Embryonic facial prominence (tissue), 1 donor: ENCODE measurements around the gene SCP2.

Source experiments
- DNase-seq: peaks from one replicate; pipeline ENCODE4 v3.0.0-alpha.2; 2016; ENCODE audit errors: extremely low spot score

SCP2 gene

DNA sequence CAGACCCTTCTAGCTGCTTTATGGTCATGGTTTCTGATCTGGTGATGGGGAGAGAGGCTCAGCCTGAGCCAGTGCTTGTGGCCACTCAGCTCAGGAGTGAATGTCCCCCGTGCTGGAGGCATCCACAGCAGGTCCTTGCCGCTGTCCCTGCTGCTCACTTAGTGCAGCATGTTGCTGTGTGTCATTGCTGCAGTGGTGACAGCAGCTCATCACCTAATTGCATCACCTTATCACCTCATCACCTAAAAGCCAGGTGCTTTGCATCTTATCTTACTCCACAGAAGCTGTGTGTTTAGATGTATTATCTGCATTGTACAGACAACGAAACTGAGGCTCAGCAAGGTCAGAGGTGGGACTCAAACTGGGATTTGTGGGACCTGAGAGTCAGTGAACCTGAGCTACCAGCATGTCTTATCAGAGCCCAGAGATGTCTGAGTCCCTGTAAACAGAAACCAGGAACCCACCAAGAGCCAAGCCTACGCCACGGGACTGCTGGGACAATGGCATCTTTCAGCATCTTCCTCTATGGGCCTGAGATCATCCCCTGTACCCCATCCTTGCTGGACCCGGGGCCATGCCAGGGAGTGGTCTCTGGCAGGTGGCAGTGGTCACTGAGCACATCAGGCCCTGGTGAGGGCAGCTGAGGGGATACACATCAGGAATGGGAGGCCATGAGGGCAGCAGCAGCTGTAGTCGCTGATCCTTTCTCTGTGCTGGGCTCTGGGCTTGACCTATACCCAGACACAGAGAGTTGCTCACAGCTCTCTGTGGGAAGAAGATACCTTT is 141.4 kb downstream of the SCP2 start:
- DNase-seq: no peak

DNA sequence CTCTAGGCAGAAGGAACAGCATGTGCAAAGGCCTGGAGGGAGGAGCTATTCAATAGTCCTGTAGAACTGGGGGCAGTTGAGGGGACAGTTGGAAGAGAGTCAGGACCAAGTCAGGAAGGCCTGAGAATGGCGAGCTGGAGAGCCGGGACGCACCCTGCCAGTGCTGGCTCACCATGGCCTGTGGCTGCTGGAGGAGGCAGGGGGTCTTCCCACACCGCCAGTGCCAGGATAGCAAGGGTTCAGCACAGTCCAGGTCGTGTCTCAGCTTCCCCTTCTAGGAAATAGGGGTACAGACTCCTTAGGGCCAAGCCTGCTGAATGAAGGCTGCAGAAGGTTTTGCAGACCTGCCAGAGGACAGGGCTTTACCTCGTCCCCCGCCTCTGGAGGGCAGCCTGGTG is 142.2 kb downstream of the SCP2 start:
- no peak for DNase-seq

DNA sequence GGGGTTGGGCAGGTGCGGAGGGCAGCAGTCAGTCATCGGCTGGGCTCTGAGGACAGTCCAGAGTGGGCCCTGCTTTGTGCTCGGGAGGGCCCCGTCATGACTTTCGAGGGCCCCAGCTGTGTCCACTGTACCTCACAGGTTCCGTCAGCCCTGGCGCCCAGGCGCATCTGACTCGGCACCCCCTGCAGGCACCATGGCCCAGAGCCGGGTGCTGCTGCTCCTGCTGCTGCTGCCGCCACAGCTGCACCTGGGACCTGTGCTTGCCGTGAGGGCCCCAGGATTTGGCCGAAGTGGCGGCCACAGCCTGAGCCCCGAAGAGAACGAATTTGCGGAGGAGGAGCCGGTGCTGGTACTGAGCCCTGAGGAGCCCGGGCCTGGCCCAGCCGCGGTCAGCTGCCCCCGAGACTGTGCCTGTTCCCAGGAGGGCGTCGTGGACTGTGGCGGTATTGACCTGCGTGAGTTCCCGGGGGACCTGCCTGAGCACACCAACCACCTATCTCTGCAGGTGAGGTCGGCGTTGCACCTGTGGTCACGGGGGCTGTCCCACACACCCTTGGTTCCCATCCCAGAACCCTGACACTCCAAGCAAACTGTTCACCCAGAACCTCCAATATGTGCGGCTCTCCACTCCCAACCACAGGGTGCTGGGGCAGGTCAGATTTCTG is 142.7 kb downstream of the SCP2 start:
- no peak for DNase-seq

DNA sequence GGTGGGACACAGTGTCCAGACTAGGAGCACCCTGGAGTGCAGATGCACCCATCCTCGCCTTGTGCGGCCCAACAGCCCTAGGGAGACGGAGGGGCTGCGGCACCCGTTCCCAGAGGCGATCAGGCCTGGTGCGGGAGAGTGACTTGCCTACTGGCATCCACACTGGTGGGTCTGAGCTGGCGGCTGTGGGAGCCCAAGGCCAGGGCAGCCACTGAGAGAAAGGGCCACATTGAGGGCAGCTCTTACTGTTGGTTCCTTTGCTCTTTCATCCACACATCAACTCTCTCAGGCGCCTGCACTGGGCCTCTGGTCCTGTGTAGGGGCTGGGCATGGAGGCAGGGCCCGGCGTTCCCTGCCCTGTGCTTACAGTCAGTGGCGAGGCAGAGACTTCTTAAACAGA is 143.5 kb downstream of the SCP2 start:
- no peak for DNase-seq

DNA sequence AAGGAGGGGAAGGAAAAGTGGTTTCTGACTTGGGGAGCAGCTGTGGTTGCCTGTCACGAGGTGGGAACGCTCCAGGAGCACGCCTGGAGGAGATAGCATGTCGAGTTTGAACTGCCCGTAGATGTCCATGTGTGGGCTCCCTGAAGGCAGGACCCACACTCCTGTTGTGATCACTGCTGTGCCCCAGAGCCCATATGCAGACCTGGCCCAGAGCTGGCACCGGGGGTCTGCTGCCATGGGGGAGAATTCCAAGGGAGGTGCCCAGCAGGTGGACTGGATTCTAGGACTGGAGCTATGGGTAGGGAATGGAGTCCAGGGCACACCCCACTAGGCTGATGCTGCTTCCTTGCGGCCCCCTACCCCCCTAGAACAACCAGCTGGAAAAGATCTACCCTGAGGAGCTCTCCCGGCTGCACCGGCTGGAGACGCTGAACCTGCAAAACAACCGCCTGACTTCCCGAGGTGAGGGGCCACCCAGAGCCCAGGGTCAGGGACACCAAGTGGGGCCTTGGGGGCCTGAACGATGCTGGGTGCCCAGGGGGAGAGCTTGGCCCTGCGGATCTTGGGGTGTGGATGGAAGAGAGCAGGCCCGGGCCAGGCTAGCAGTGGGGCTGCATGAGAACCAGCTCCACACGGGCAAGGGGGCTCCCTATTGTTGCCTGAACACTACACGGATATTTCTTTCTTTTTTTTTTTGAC is 144.2 kb downstream of the SCP2 start:
- DNase-seq: no peak

DNA sequence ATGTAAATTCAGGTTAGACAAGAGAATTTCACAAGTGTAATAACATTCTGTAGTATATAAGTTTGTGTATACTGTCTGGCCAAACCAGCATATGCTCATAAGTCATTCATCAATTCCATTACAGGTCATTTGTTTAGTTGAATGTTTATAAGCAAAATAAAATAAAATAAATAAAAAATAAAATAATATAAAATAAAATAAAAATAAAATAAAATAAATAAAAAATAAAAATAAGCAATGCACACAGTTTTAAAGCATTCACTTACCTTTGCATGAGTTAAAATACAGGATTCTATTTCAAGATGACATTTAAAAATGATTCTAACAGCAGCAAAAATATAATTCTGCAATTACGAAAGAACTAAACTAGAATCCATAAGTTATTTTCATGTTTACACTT is 144.8 kb downstream of the SCP2 start:
- DNase-seq: no peak

DNA sequence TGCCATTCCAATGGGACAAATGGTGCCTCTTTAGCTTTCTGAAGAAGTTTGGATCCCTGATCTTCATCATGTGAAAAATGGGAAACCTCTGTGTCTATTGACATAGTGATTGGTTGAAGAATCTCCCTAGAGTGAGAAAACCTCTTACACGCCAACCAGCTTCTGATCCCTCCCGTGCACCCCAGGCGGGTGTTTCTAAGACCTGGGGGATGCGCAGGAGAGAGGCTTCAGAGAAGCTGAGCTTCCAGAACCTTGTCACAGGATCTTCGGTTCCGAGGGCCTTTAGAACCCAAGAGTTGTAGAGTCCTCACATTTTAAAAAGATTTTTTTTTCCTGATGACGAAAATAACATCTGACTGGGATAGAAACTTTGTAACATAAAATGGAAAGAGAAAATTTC is 146.2 kb downstream of the SCP2 start:
- no peak for DNase-seq

DNA sequence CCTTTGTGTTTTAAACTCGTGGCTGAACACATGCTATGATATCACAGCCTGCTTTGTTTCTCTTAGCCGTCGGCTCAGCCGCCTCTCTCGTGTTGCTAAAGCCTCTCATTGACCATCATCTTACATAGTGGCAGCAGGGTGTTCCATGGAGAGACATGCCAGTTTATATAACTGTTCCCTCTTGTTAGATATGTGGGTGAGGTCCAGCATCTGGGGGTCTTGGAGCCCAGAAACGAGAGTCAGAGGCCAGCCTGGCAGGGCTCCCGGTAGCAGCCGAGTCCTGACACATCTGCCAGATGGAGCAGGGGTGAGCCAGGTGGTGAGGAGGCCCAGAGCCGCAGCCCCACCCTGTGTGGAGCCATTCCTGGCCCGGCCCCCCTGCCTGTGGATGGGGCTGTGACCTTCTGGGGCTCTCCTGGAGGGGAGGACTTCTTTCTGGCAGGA is 146.8 kb downstream of the SCP2 start:
- DNase-seq: no peak

DNA sequence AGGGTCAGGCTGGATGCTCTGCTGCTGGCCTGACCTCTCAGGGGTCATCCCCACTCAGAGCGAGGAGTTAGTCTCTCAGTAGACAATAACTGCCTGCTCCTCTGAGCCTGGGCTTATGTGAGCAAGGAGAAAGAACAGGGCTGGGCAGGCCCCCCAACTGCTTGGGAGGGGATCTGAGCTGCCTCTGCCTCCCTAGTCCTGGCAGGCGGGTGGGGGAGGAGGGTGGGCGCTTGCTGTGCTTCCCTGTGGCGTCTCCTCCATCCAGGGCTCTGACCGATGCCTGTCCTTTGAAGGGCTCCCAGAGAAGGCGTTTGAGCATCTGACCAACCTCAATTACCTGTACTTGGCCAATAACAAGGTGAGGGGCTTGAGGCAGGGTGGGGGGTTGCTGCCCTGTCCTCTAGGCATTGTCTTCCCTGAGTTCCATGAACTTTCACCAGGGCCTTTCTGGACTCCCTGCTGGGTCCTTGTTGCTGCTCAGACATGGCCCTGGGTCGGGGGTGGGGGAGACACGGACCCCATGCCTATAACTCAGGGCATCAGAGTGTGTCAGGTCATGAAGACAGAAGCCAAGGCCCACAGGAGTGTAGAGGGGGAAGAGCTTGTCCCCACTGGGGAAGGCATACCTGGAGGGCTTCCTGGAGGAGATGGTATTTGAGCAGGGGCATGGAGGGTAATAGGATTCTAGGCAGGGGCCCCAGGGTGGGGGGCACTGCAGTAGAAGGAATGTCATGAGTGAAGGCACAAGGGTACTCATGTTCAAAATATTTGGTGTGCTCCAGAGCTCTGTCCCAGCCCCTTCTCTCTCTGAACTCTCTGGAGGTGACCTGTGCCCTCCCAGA is 147.5 kb downstream of the SCP2 start:
- no peak for DNase-seq

DNA sequence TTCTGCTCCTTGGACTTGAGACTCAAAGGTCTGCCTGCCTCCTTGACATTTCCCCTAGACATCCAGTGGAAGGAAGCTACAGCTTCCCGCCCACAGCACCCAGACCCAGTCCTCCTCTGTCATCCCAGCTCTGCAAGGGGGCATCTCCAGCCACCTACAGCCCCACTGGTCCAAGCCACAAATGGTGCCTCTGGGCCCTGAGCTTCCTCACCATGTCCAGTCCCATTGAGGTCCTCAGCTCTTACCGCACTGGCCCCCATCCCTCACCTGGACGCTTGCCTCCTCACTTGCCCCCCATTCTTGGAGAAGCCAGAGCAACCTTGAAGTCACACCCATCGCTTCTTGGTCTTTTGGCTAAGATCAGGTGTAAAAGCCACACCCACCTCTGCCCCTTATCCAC is 148.1 kb downstream of the SCP2 start:
- no peak for DNase-seq

DNA sequence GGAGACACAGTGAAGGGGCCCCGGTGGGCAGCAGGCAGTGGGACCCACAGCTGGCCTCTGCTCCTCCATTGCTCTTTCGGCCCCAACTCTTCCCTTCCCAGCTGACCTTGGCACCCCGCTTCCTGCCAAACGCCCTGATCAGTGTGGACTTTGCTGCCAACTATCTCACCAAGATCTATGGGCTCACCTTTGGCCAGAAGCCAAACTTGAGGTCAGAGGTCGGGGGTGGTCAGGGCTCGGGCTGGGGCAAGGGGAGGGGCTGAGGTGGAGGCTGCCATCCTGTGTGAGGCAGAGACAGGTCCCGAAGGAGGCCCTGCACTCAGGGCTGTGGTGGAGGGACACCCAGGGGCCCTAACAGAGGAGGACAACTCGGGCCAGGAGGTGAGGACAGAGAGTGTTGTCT is 148.7 kb downstream of the SCP2 start:
- DNase-seq: no peak

DNA sequence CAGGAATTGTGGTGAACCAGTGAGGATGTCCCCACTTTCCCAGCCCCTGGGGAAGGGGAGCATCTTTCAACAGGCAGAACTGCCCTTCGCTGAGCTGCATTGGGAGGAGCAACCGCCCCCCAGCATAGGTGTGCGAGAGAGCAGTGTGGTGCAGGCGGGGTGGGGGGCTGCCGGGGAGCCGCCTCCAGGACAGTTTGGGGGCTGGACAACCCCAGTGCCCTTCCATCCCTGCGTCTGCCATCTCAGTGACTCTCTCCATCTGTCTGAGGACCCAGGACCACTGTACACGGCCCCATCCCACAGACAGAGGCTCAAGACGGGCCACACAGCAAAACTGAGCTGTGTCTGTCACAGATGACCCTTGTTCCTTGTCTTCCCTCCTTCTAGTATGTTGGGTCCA is 149.1 kb downstream of the SCP2 start:
- DNase-seq: no peak

DNA sequence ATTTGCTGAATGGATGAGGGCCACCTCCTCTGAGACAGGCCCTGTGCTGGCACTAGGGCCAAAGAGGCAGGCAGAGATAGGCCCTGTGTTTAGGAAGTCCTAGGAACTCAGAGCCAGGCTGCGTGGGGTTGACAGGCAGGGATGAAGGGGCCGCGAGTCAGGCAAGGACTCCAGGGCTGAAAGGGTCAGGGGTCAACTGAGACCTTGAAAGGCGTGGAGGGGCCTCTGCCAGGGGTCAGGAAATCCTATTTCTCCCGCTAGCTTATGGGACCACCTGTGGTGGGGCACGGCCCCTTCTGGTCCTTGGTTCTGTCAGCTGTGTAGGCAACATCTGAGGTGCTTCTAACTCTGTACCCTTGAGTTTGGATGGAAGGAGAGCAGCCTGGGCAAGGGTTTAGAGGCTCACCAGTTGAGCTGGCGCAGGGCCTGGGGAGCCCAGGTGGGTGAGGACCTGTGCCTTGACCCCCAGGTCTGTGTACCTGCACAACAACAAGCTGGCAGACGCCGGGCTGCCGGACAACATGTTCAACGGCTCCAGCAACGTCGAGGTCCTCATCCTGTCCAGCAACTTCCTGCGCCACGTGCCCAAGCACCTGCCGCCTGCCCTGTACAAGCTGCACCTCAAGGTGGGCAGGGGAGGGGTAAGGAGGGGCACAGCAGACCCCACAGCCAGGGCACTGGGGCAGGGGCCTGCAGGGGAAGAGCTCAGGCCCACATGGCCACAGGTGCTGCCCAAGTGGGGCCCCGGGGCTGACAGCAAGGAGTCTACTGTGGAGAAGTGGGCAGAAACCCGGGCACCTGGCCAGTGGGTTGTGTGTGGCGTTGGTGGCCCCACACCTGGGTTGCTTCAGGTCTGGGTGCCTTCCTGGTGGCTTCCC is 149.9 kb downstream of the SCP2 start:
- DNase-seq: no peak

DNA sequence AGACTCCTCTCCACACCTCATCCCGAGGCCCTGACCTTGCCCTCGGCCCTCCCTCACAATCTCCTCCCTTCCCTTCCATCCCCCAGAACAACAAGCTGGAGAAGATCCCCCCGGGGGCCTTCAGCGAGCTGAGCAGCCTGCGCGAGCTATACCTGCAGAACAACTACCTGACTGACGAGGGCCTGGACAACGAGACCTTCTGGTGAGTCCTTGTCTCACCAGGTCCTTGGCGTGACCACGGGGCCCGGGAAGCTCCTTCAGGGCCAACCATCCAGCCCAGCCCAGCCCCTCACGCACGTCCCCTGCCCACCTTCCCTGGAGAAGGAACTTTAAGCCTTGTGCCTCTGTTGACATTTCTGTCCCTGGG is 150.5 kb downstream of the SCP2 start:
- DNase-seq: no peak

DNA sequence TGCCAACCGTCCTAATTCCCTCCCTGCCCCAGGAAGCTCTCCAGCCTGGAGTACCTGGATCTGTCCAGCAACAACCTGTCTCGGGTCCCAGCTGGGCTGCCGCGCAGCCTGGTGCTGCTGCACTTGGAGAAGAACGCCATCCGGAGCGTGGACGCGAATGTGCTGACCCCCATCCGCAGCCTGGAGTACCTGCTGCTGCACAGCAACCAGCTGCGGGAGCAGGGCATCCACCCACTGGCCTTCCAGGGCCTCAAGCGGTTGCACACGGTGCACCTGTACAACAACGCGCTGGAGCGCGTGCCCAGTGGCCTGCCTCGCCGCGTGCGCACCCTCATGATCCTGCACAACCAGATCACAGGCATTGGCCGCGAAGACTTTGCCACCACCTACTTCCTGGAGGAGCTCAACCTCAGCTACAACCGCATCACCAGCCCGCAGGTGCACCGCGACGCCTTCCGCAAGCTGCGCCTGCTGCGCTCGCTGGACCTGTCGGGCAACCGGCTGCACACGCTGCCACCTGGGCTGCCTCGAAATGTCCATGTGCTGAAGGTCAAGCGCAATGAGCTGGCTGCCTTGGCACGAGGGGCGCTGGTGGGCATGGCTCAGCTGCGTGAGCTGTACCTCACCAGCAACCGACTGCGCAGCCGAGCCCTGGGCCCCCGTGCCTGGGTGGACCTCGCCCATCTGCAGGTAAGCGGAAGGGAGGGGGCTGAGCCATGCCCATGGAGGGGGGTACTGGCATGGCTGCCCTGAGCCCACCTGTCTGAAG is 151.4 kb downstream of the SCP2 start:
- DNase-seq: no peak

DNA sequence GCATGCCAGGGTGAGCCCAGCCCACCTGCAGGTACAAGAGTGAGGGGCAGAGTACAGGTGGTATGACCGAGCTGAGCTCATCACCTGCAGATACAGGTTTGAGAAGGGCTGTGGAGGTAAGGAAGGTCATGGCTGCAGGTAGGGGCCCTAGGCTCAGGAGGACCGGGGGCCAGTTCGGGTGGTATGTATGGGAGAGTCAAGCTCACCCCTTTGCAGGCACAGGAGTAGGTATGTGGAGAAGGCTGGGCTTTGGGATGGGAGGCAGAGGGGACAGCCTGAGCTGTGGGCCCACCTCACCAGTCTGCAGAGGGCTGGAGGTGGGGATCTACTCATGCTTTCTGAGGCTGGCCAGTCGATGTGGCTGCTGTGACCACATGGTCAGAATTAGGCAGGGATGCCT is 152.2 kb downstream of the SCP2 start:
- DNase-seq: no peak

DNA sequence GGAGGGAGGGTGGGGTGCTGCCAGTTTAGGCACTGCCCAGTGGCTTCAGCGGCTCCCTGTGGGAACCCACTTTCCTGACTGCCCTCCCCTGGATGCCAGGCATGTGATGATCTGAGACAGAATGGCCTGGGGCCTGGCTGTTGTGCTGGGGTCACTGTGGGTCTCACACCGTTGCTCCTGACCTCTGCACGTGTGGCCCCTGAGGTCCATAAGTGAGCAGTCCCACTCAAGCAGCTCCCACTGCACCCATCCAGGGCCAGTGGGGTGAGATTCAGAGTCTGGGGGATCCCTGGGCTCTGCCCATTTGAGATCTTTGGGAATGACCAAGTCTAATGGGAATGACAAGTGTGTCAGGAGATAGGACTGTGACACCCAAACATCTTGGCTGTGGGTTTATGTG is 153.0 kb downstream of the SCP2 start:
- DNase-seq: no peak

DNA sequence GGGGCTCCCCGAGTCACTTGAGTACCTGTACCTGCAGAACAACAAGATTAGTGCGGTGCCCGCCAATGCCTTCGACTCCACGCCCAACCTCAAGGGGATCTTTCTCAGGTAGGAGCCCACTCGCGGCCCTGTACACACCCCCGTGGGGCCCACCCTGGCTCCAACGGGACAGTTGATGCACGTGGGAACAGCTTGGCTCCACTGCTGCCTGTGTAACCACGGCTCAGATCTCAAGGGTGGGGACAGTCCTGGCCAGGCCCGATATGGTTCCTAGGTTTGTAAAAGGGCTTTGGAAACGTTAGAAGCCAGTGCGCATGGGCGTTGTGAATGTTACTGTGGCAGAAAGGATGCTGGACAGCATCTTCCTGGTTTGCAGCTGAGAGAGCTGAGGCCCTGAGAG is 153.7 kb downstream of the SCP2 start:
- no peak for DNase-seq

DNA sequence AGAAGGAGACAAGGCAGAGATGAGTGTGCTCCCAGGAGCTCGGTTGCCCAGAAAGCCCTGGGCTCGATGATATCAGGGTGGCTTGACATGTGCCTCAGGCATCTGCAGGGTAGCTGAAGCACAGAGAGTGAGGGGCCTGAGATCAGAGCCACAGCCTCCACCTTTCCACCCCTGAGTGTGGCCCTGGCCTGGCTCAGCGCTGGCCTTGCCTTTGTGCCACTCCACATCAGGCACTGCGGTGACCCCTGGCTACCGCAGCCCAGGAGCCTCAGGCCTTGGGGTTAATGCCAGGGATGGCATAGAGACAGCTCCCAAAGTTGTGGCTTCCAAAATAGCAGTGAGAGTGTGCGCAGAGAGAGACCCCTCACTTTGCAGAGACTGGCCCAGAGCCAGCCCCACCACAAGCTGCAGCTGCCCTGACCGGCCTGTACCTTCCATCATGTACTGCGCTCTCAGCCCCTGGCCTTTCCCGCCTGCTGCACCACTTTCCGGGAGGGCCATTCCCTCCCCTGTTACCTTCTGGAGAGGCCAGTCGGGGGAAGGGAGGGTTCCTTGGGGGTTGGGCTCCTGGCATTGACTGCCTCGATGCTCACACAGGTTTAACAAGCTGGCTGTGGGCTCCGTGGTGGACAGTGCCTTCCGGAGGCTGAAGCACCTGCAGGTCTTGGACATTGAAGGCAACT is 154.4 kb downstream of the SCP2 start:
- no peak for DNase-seq
